Activated CD8-positive, alpha-beta memory T cell treated with anti-CD3 and anti-CD28 coated beads, Interleukin-2, amount 10 ng/mL, durations not matched to agents 7 days and 5 days (primary cell): Measurements from ENCODE around the gene POLA1. TPM values are rescaled to one million over a fixed set of nuclear protein-coding genes. Genes with fewer than 3 reads are reported as not detected.

Experiments used
- ATAC-seq: fragments of 150-1000 bp; cut with Tn5 transposase; one replicate; pipeline ENCODE4 v1.10.0; 2021; ENCODE audit warnings: moderate library complexity
- CTCF ChIA-PET: fragments of 350-600 bp; sonication (Branson Sonifier 250); formaldehyde crosslinking; loops from one replicate; lab custom pipeline; 2021; ENCODE audit warnings: antibody characterized with exemption; lab: Charles Lee
- DNase-seq: peaks from one replicate; pipeline ENCODE4 v3.0.0-alpha.2; 2020
- H3K27ac Mint-ChIP-seq: one replicate; pipeline ENCODE4 v1.8.0; 2021; ENCODE audit warnings: mild to moderate bottlenecking, mixed read lengths
- H3K27me3 Mint-ChIP-seq: one replicate; pipeline ENCODE4 v1.8.0; 2021; ENCODE audit warnings: mixed read lengths
- H3K36me3 Mint-ChIP-seq: one replicate; pipeline ENCODE4 v1.8.0; 2021; ENCODE audit warnings: mild to moderate bottlenecking, mixed read lengths
- H3K4me1 Mint-ChIP-seq: one replicate; pipeline ENCODE4 v1.8.0; 2021; ENCODE audit warnings: mixed read lengths
- H3K4me3 Mint-ChIP-seq: one replicate; pipeline ENCODE4 v1.8.0; 2021; ENCODE audit warnings: mild to moderate bottlenecking, moderate library complexity, mixed read lengths
- H3K9me3 Mint-ChIP-seq: one replicate; pipeline ENCODE4 v1.8.0; 2022; ENCODE audit warnings: low read depth, mixed read lengths
- total RNA-seq, 2 experiments: library from RNA; stranded (reverse); gene quantifications; one replicate each; pipeline ENCODE4 v1.2.3, GENCODE V29; 2021

The POLA1 gene
- total RNA-seq, 2 experiments from 2014 or later: 35.7 to 36.5 TPM

- ATAC-seq: no peak
- Mint-ChIP-seq H3K4me3 (no peak overlapping the region), H3K9me3 (no peaks in the 10 kb centered on the region), H3K27me3 (peaks cover 11% of the 10 kb centered on the region), H3K36me3 (no peaks in the 10 kb centered on the region), H3K4me1 (no peaks in the 10 kb centered on the region), H3K27ac (no peak overlapping the region)
- no peak for DNase-seq
- CTCF ChIA-PET: no interaction called here
Observed at GRCh38 chrX:24661292-24661691, 32.4 kb upstream of the POLA1 start.

GRCh38 chrX:24662352-24662751 lies 31.4 kb upstream of the POLA1 start:
- Mint-ChIP-seq H3K36me3 (no peaks in the 10 kb centered on the region), H3K27me3 (peaks cover 15% of the 10 kb centered on the region), H3K9me3 (no peaks in the 10 kb centered on the region), H3K27ac (no peak overlapping the region), H3K4me1 (no peaks in the 10 kb centered on the region), H3K4me3 (no peak overlapping the region)
- DNase-seq (no peak), ATAC-seq (no peak)
- CTCF ChIA-PET: interaction anchor here (1.0 kb wide), 1 partner anchor 13 kb away, joined by 3 read pairs; no protein-coding TSS in a partner anchor

GRCh38 chrX:24668111-24668510 lies 25.6 kb upstream of the POLA1 start:
- H3K4me1 Mint-ChIP-seq: no peaks in the 10 kb centered on the region
- H3K27me3 Mint-ChIP-seq: peaks cover 18% of the 10 kb centered on the region
- no peak for ATAC-seq
- no peaks in the 10 kb centered on the region for H3K36me3 Mint-ChIP-seq
- H3K9me3 Mint-ChIP-seq: no peaks in the 10 kb centered on the region
- DNase-seq: no peak
- CTCF ChIA-PET: no interaction called here
- H3K4me3 Mint-ChIP-seq: no peak overlapping the region
- no peak overlapping the region for H3K27ac Mint-ChIP-seq

- ATAC-seq (no peak), DNase-seq (no peak)
Observed at GRCh38 chrX:24672701-24673190, 21.0 kb upstream of the POLA1 start.

GRCh38 chrX:24673424-24673823 lies 20.3 kb upstream of the POLA1 start:
- no peak overlapping the region for H3K4me3 Mint-ChIP-seq
- DNase-seq (no peak), ATAC-seq (no peak)
- no peaks in the 10 kb centered on the region for H3K9me3 Mint-ChIP-seq
- CTCF ChIA-PET: no interaction called here
- H3K36me3 Mint-ChIP-seq: no peaks in the 10 kb centered on the region
- H3K27me3 Mint-ChIP-seq: no peaks in the 10 kb centered on the region
- no peak overlapping the region for H3K27ac Mint-ChIP-seq
- no peaks in the 10 kb centered on the region for H3K4me1 Mint-ChIP-seq

More at GRCh38 chrX:24672701-24673190, 21.0 kb upstream of the POLA1 start:
- Mint-ChIP-seq H3K36me3 (no peaks in the 10 kb centered on the region), H3K4me3 (no peak overlapping the region), H3K27me3 (peaks cover 5% of the 10 kb centered on the region), H3K4me1 (no peaks in the 10 kb centered on the region), H3K9me3 (no peaks in the 10 kb centered on the region), H3K27ac (no peak overlapping the region)
- CTCF ChIA-PET: no interaction called here

- Mint-ChIP-seq H3K27ac (no peak overlapping the region), H3K9me3 (no peaks in the 10 kb centered on the region), H3K27me3 (peaks cover 2% of the 10 kb centered on the region), H3K36me3 (no peaks in the 10 kb centered on the region), H3K4me3 (no peak overlapping the region), H3K4me1 (no peaks in the 10 kb centered on the region)
- DNase-seq (no peak), ATAC-seq (peak; percentile 33)
- CTCF ChIA-PET: interaction anchor here (0.6 to 1.5 kb wide), 7 partner anchors 12 to 334 kb away, joined by 3 to 4 read pairs (median 3); no protein-coding TSS in a partner anchor
Observed at GRCh38 chrX:24676403-24677024, 17.2 kb upstream of the POLA1 start.

- peaks cover 8% of the 10 kb centered on the region for H3K4me1 Mint-ChIP-seq
Observed at GRCh38 chrX:24682739-24683432, 10.8 kb upstream of the POLA1 start.

GRCh38 chrX:24684048-24684447 lies 9.7 kb upstream of the POLA1 start:
- H3K36me3 Mint-ChIP-seq: peaks cover 3% of the 10 kb centered on the region
- ATAC-seq (no peak), DNase-seq (no peak)
- CTCF ChIA-PET: no interaction called here
- H3K9me3 Mint-ChIP-seq: no peaks in the 10 kb centered on the region
- H3K4me1 Mint-ChIP-seq: peaks cover 8% of the 10 kb centered on the region
- H3K27ac Mint-ChIP-seq: no peak overlapping the region
- peaks cover 11% of the 10 kb centered on the region for H3K27me3 Mint-ChIP-seq
- H3K4me3 Mint-ChIP-seq: no peak overlapping the region

More at GRCh38 chrX:24682739-24683432, 10.8 kb upstream of the POLA1 start:
- ATAC-seq (peak; percentile 36), DNase-seq (peak; percentile 44)
- Mint-ChIP-seq H3K9me3 (no peaks in the 10 kb centered on the region), H3K27me3 (peaks cover 9% of the 10 kb centered on the region), H3K4me3 (no peak overlapping the region), H3K27ac (no peak overlapping the region), H3K36me3 (peaks cover 3% of the 10 kb centered on the region)
- CTCF ChIA-PET: no interaction called here

- no peak overlapping the region for H3K4me3 Mint-ChIP-seq
Observed at GRCh38 chrX:24692305-24692704, 1.4 kb upstream of the POLA1 start.

GRCh38 chrX:24694825-24695224 lies 1.1 kb downstream of the POLA1 start:
- Mint-ChIP-seq H3K36me3 (peaks cover 14% of the 10 kb centered on the region), H3K4me1 (peaks cover 27% of the 10 kb centered on the region), H3K4me3 (peak overlapping the region; percentile 89), H3K27ac (peak overlapping the region; percentile 94), H3K9me3 (no peaks in the 10 kb centered on the region), H3K27me3 (peaks cover 4% of the 10 kb centered on the region)
- CTCF ChIA-PET: no interaction called here
- DNase-seq (no peak), ATAC-seq (no peak)

More at GRCh38 chrX:24692305-24692704, 1.4 kb upstream of the POLA1 start:
- CTCF ChIA-PET: no interaction called here
- Mint-ChIP-seq H3K9me3 (no peaks in the 10 kb centered on the region), H3K27ac (no peak overlapping the region), H3K36me3 (peaks cover 11% of the 10 kb centered on the region), H3K4me1 (peaks cover 26% of the 10 kb centered on the region), H3K27me3 (peaks cover 6% of the 10 kb centered on the region)
- DNase-seq (no peak), ATAC-seq (no peak)

GRCh38 chrX:24696294-24696693 lies 2.6 kb downstream of the POLA1 start:
- H3K9me3 Mint-ChIP-seq: no peaks in the 10 kb centered on the region
- ATAC-seq (no peak), DNase-seq (no peak)
- CTCF ChIA-PET: no interaction called here
- H3K27ac Mint-ChIP-seq: no peak overlapping the region
- peaks cover 19% of the 10 kb centered on the region for H3K36me3 Mint-ChIP-seq
- H3K4me1 Mint-ChIP-seq: peaks cover 27% of the 10 kb centered on the region
- H3K4me3 Mint-ChIP-seq: no peak overlapping the region
- H3K27me3 Mint-ChIP-seq: no peaks in the 10 kb centered on the region

- Mint-ChIP-seq H3K4me1 (peaks cover 4% of the 10 kb centered on the region), H3K36me3 (peaks cover 28% of the 10 kb centered on the region), H3K27me3 (no peaks in the 10 kb centered on the region), H3K4me3 (no peak overlapping the region), H3K27ac (peak overlapping the region; percentile 20), H3K9me3 (no peaks in the 10 kb centered on the region)
- ATAC-seq: no peak
- no peak for DNase-seq
- CTCF ChIA-PET: interaction anchor here (0.7 kb wide), 1 partner anchor 30 kb away, joined by 3 read pairs; no protein-coding TSS in a partner anchor
Observed at GRCh38 chrX:24702362-24703184, 8.9 kb downstream of the POLA1 start.

- Mint-ChIP-seq H3K4me1 (peaks cover 4% of the 10 kb centered on the region), H3K36me3 (peaks cover 31% of the 10 kb centered on the region), H3K27ac (no peak overlapping the region), H3K9me3 (no peaks in the 10 kb centered on the region), H3K4me3 (no peak overlapping the region), H3K27me3 (no peaks in the 10 kb centered on the region)
- ATAC-seq (no peak), DNase-seq (no peak)
- CTCF ChIA-PET: interaction anchor here (0.7 kb wide), 1 partner anchor 29 kb away, joined by 3 read pairs; no protein-coding TSS in a partner anchor
Observed at GRCh38 chrX:24703185-24703494, 9.4 kb downstream of the POLA1 start.
